ENCODE results near the gene ARHGEF3. TPM values are rescaled to one million over a fixed set of nuclear protein-coding genes. Genes with fewer than 3 reads are reported as not detected.

ARHGEF3 gene
- total RNA-seq, 4 donors from 2014 or later: 9.0 to 14.7 (median 11.7) TPM

DNA sequence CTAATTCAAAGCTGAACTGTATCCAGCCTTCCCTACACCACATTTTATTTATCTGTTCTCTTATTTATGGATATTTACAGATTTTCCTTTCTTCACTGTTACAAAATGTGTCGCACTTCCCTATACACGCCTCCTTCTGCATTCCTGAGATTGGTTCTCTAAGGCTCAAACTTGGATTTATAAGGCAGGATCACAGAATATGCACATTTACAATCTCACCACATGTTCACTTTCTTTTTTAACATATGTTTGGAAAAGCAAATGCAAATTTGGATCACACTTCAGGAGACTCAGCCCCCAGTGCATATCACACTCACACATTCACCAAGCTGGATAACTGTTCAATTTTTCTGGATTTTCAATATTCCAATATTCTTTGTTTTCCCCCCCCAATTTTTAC lies 31.8 kb upstream of the ARHGEF3 start:
- no peak overlapping the region for H3K27ac ChIP-seq (replicated peaks in 1 of 4)
- H3K4me1 ChIP-seq: no peaks in the 10 kb centered on the region
- whole genome bisulfite sequencing: 83% methylated on average over 2 of the region's 2 CpGs
- no peaks in the 10 kb centered on the region for H3K36me3 ChIP-seq
- DNase-seq (ENCODE audit: extremely low spot score): no peak
- no peak for TF ChIP-seq POLR2AphosphoS5 (IDR thresholded peaks at IDR 0.05)
- no peak for TF ChIP-seq EP300 (IDR thresholded peaks at IDR 0.05)
- TF ChIP-seq, protein P1, sequence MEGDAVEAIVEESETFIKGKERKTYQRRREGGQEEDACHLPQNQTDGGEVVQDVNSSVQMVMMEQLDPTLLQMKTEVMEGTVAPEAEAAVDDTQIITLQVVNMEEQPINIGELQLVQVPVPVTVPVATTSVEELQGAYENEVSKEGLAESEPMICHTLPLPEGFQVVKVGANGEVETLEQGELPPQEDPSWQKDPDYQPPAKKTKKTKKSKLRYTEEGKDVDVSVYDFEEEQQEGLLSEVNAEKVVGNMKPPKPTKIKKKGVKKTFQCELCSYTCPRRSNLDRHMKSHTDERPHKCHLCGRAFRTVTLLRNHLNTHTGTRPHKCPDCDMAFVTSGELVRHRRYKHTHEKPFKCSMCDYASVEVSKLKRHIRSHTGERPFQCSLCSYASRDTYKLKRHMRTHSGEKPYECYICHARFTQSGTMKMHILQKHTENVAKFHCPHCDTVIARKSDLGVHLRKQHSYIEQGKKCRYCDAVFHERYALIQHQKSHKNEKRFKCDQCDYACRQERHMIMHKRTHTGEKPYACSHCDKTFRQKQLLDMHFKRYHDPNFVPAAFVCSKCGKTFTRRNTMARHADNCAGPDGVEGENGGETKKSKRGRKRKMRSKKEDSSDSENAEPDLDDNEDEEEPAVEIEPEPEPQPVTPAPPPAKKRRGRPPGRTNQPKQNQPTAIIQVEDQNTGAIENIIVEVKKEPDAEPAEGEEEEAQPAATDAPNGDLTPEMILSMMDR (IDR thresholded peaks at IDR 0.05): no peak
- no peak for TF ChIP-seq POLR2A (IDR thresholded peaks at IDR 0.05; ENCODE audit: low read depth)
- intact Hi-C loops (cut with DNase I): no loop called here
- no peaks in the 10 kb centered on the region for H3K27me3 ChIP-seq
- H3K9me3 ChIP-seq: no peaks in the 10 kb centered on the region
- H3K4me3 ChIP-seq: no peak overlapping the region

DNA sequence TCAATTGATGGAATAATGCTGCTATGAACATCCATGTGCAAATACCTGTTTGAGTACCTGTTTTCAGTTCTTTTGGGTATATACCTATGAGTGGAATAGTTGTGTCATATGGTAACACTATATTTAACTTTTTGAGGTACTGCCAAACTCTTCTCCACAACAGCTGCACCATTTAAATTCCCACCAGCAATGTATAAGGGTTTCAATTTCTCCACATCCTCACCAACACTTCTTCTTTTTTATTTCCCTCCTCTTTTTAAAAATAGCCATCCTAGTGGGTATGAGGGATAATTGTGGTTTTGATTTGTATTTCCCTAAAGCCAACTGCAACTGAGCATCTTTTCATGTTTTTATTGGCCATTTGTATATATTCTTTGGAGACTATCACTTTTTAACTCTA lies 31.3 kb upstream of the ARHGEF3 start:
- H3K27me3 ChIP-seq: no peaks in the 10 kb centered on the region
- no peak overlapping the region for H3K4me3 ChIP-seq
- H3K4me1 ChIP-seq: no peaks in the 10 kb centered on the region
- H3K36me3 ChIP-seq: no peaks in the 10 kb centered on the region
- TF ChIP-seq POLR2A (IDR thresholded peaks at IDR 0.05; ENCODE audit: low read depth) (no peak), POLR2AphosphoS5 (IDR thresholded peaks at IDR 0.05) (no peak), EP300 (IDR thresholded peaks at IDR 0.05) (no peak)
- TF ChIP-seq, protein P1 (IDR thresholded peaks at IDR 0.05): no peak
- intact Hi-C loops (cut with DNase I): no loop called here
- DNase-seq (ENCODE audit: extremely low spot score): no peak
- H3K9me3 ChIP-seq: no peaks in the 10 kb centered on the region
- H3K27ac ChIP-seq (replicated peaks in 1 of 4): no peak overlapping the region

DNA sequence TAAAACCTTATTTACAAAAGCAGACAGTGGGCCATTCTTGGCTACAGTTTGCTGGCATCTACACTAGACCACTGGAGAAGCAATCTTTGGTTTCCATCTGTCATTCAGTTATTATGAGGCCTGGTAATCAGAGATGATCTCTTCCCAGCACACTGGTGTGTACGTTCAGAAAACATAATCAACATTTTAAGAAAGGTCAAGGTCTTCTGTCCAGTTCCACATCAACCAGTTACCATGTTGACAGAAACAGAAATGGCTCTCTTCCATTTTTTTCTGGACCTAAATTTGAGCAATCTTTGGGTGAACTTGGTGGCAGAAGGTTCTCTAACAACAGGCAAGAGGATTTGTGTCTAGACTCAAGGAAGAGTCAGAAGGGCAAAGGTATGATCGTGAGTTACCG lies 29.8 kb upstream of the ARHGEF3 start:
- Histone ChIP-seq H3K27ac (replicated peaks in 1 of 4) (no peak overlapping the region), H3K36me3 (no peaks in the 10 kb centered on the region), H3K4me3 (no peak overlapping the region), H3K4me1 (no peaks in the 10 kb centered on the region), H3K9me3 (no peaks in the 10 kb centered on the region), H3K27me3 (no peaks in the 10 kb centered on the region)
- intact Hi-C loops (cut with DNase I): no loop called here
- TF ChIP-seq POLR2A (IDR thresholded peaks at IDR 0.05; ENCODE audit: low read depth) (no peak), EP300 (IDR thresholded peaks at IDR 0.05) (no peak), POLR2AphosphoS5 (IDR thresholded peaks at IDR 0.05) (no peak)
- TF ChIP-seq, protein P1 (IDR thresholded peaks at IDR 0.05): no peak
- 93% methylated on average over 3 of the region's 3 CpGs for WGBS
- DNase-seq (ENCODE audit: extremely low spot score): no peak

DNA sequence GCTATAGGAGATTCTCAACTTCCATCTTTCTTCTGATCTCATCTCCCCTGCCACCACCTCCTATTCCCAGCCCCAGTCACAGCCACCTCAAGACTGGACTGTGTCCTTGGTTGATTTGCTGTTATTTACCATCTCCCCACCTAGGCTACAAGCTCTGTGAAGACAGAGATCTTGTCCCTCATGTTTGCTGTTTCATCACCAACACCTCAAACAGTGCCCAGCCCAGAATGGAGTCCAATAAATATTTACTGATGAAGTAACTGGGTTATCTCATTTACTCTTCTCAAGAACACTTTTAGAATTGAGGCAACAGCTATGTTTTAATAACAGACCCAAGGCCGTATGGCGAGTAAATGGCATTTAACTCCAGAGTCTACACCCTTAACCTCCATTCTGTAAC lies 29.1 kb upstream of the ARHGEF3 start:
- no peaks in the 10 kb centered on the region for H3K9me3 ChIP-seq
- H3K27ac ChIP-seq (replicated peaks in 1 of 4): no peak overlapping the region
- H3K4me1 ChIP-seq: no peaks in the 10 kb centered on the region
- no peaks in the 10 kb centered on the region for H3K27me3 ChIP-seq
- no peaks in the 10 kb centered on the region for H3K36me3 ChIP-seq
- no peak for DNase-seq (ENCODE audit: extremely low spot score)
- TF ChIP-seq, protein P1 (IDR thresholded peaks at IDR 0.05): no peak
- TF ChIP-seq EP300 (IDR thresholded peaks at IDR 0.05) (no peak), POLR2A (IDR thresholded peaks at IDR 0.05; ENCODE audit: low read depth) (no peak), POLR2AphosphoS5 (IDR thresholded peaks at IDR 0.05) (no peak)
- H3K4me3 ChIP-seq: no peak overlapping the region
- intact Hi-C loops (cut with DNase I): no loop called here
- 95% methylated on average over 2 of the region's 2 CpGs for WGBS

DNA sequence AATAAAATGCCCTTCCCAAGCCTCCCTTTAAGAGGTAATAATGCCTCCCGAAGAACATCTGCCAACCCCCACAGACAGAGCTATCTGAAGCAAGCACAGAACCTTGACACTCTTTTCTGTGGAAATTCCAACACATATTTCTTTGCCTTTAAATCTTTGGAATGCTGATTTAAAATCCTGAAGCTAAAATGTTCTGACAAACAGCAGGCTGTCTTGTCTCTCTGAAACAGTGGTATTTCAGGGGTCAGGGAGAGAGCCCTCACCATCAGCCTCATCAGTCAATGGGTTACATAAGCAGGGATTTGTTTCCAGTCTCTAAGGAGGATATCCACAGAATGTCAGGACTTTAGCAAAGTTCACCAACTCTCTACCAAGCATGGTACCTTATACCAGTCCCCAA lies 27.8 kb upstream of the ARHGEF3 start:
- Histone ChIP-seq H3K4me3 (no peak overlapping the region), H3K27ac (replicated peaks in 1 of 4) (no peak overlapping the region), H3K9me3 (no peaks in the 10 kb centered on the region), H3K27me3 (no peaks in the 10 kb centered on the region), H3K36me3 (no peaks in the 10 kb centered on the region), H3K4me1 (no peaks in the 10 kb centered on the region)
- WGBS: 45% methylated on average over 1 of the region's 1 CpG
- DNase-seq (ENCODE audit: extremely low spot score): no peak
- intact Hi-C loops (cut with DNase I): no loop called here
- no peak for TF ChIP-seq POLR2AphosphoS5 (IDR thresholded peaks at IDR 0.05)
- TF ChIP-seq POLR2A (IDR thresholded peaks at IDR 0.05; ENCODE audit: low read depth): no peak
- TF ChIP-seq, protein P1 (IDR thresholded peaks at IDR 0.05): no peak
- TF ChIP-seq EP300 (IDR thresholded peaks at IDR 0.05): no peak
